GM19025 (cell line): ENCODE measurements around the gene SPINT2.

ENCODE experiments used
- ATAC-seq: cut with Tn5 transposase; IDR thresholded peaks from one replicate; pipeline ENCODE4 v1.9.1; 2021; ENCODE audit warnings: mild to moderate bottlenecking, low read depth, moderate library complexity; ENCODE audit not compliant: unreplicated experiment

Gene SPINT2

DNA sequence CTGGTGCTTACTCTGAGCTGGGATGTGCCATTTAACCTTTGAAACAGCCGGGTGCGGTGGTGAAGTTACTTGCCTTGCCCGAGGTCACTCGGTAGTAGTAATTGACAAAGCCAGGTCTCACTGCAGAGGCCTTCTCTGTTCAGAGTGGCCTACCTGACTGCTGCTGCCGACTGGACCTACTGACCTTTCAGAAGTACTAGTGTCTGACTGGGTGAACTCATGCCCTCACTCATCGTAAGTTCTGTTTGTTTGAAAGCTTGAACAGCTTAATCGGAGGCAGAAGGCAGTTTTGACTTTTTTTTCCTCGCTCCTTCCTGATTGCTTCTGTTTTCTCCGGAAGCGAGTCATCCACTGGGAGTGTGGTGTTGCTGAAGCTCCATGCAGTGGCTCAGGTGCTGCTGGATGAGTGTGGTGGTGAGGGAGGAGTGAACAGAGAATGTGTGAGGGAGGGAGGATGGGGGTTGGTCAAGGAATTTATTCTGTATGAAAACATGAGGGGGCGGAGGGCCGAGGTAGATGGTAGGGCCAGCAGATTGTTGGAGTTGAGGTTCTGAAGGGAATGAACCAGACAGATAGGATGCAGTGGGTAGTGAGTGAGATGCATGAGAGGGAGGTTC, 2.7 kb downstream of the SPINT2 start:
- ATAC-seq: no peak

DNA sequence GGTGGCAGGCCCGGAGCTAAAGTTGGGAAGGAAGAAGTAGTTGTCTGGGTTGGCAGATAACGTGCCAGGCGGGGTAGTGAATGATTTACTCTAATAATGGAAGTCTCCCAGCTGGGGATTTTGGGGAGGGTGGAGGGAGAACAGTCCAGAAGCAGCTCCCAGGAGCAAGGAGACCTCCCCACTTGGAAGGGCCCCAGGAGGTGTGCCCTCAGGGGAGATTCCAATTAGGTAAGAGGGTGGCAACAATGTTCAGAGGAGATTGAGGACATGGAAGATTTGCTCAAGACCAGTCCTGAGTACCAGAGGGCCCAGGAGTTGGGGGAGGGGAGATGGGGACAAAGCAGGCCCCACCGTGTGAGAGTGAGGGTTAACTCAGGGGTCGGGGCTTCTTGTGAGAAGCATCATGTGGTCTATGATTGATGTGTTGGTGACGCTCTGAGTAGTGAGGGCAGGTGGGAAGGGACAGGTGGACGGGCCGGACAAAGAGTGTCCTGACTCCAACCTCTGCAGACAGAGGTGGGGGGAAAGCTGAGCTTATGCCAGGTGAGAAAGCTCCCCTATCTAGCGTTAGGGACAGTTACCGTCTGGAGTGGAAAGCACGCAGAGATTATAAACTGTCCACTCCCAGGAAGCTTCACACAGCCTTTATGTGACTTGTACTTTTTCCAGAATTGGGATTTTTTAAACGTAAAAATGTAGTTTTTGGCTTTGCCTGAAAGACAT, 3.5 kb downstream of the SPINT2 start:
- no peak for ATAC-seq

DNA sequence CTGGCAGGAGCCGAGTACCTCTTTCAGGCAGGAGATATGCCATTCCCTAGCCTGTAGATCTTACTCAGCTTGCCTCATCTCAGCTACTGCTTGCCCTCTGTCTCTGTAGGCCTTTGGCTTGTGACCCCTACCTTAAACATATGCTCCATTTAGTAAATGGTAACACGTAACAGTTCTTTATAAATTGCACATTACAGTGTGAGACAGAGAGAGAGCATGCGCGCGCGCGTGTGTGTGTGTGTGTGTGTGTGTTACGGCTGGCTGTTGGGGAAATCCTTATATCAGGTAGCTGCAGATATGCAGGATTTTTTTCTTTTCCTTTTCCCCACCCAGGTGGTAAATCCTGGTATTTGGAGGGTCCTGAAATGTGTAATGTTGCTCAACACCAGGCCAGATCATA, 4.2 kb downstream of the SPINT2 start:
- no peak for ATAC-seq

DNA sequence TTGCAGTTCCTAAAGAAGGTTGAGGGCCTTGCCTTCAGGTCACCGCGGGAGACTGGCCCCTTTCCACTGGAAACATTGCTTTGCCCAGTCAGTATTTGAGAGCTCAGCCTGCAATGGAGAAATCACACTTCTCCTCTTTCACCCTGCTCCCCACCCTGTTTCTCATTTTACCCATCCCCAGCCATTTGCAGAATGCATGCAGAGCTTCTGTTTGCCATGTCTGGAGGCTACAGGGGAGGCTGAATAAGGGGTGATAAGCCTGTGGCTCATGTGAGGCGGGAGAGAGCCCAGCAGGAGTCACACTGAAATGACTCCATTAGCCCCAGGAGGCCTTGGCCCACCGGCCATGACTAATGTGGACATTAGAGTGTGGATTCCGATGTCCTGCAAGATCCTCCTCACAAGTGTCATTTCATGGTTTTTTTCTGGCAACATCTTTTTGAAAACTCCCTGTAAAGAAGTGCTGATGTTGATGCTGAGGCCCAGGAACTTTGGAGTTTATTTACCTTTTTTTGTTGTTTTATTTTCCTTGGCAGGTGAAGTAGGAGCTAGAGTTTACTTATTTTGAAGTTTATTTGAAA, 6.3 kb downstream of the SPINT2 start:
- ATAC-seq: no peak

DNA sequence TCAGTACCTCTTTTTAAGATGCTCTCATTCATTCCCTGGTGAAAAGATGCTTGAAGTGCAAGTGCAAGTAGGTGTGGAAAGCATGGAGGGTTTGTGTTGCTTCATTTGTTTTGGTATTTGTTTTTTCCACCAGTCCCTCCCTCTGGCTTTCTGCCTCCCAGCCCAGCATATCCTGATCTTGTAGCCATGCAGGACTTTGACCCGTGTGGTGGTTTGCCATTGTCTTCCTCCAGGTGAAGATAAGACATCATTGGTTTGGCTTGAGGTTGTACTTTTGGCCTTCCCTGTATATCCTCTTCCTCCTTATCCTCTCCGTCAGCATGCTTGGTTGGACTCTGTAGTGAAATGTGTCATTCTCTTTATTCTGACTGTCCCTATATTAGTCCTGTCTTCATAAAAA, 9.1 kb downstream of the SPINT2 start:
- ATAC-seq: no peak

DNA sequence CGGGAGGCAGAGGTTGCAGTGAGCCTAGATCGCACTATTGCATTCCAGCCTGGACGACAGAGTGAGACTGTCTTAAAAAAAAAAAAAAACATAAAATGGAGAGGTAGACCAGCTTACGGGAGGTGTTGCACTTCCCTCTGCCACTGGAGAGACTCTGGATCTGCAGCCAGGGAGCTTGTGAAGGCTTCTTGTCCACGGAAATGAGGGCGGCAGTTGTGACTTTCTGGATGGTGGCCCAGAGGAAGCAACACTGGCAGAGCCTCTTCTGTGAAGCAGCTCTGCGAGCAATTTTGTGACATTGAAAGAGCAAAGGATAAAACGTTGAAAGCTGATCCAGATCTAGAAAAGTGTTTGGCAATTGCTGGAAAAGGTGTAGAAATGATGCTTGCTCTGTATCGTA, 10.4 kb downstream of the SPINT2 start:
- no peak for ATAC-seq

DNA sequence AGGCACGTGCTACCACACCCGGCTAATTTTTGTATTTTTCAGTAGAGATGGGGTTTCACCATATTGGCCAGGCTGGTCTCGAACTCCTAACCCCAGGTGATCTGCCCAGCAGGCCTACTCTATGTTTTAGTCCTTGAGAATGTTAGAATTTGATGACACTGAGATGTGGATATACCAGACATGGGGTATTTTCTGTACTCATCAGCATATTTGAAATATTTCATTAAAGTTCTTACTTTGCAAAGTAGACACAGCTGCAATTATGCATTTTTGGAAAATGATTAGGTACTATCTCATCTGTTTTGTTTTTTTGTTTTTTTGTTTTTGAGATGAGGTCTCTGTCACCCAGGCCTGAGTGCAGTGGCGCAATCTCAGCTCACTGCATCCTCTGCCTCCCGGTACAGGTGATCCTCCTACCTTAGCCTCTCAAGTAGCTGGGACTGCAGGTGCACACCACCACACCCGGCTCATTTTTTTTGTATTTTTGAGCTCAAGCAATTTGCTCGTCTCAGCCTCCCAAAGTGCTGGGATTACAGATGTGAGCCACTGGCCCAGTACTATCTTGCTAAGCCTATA, 12.7 kb downstream of the SPINT2 start:
- ATAC-seq: no peak

DNA sequence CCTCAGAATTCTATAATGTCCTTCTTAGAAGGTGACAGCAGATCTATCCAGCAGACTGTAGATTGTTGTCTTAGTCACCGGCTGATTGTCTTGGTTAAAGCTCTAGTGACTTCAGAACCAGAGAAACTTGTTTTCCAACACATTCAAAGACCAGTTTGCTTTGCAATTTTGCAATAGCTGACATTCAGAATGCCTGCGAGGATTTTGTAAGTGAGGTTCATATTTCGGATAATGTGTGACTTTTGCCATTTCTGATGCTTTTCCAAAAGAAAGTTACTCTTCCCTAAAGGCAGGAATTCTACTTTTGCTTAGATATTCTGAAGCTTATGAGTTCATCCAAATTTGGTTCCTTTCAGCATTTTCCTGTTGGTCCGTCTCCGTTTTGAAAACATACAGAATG, 13.2 kb downstream of the SPINT2 start:
- ATAC-seq: no peak

DNA sequence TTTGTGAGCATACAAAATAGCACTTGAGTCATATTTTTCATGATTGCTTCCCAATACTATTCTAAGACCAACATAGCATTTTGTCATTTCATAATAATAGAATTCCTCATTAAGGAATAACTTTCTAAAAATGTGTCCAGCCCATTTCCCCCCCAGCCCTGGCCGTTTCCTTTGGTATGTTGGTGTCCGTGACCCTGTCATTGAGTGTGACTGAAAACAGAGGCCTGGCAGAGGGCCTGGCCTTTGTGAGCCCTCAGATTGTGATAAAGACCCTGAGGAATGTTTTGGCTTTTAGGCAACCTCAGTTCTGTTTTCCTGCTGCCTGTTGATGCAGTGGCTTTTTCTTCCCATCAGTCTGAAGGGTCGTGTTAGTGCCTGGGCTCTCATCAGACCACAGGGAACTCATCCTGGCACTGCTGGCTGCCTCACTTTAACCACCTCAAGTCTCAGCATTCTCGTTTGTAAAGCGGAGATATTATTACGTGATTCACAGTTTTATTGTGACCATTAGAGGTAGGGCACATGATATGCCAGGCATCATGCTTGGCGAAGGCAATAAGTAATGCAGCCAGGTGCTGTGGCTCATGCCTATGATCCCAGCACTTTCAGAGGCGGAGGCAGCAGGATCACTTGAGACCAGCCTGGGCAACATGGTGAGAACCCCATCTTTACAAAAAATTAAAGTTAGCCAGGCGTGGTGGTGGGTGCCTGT, 13.8 kb downstream of the SPINT2 start:
- no peak for ATAC-seq

DNA sequence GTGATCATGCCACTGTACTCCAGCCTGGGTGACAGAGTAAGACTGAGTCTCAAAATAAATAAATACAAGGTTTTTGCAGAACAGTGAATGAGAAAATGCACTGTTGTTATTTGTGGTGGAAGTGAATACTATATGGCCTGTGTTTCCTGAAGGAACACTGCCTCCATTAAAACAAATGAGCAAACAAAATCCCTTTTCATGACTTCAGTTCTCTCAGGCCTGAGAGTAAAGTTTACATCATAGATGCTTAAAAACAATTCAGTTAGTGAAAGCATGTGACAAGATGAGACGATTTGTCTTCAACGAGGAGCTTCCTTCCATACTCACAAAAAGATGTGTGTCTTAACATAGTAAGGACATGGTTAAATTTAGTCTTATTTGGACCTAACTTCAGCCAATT, 14.4 kb downstream of the SPINT2 start:
- no peak for ATAC-seq

DNA sequence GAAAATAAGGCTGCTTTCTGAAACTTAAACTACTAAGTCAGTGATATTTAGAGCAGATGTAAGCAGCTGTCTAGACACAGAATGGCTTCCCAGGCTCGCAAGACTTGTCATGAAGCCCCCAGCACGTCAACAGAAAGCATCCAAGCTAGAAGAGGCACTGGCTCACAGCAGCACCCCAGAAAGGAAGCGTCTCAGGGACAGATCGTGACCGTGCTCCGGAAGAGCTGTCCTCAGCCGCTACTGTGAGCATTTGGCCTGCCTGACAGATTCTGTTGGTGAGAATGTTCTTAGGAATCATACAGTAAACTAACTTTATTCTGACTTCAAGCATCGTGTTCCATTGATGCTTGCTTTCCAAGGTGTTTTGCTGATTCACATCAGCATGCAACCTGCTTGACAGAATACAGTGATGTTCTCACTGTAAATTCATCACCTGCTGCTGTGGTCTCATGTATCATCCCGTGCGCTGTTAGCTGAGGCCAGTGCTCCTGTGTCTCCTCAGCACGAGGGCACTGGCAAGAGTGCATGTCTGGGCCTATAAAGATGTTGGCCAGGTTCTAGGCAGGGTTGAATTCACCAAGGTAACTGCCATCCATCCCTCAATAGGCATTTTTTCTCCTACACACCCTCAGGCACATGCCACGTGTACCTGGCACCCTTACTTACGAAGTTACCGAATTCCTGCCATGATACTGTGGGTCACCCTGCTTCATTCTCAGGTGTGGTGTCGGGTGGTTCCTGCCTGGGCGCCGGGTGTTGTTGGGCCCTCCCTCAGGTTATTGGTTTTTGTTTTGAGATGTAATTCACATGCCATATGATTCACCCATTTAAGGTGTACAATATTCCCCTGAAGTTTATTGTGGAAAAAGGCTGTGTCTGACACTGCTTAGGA, 15.9 kb downstream of the SPINT2 start:
- no peak for ATAC-seq

DNA sequence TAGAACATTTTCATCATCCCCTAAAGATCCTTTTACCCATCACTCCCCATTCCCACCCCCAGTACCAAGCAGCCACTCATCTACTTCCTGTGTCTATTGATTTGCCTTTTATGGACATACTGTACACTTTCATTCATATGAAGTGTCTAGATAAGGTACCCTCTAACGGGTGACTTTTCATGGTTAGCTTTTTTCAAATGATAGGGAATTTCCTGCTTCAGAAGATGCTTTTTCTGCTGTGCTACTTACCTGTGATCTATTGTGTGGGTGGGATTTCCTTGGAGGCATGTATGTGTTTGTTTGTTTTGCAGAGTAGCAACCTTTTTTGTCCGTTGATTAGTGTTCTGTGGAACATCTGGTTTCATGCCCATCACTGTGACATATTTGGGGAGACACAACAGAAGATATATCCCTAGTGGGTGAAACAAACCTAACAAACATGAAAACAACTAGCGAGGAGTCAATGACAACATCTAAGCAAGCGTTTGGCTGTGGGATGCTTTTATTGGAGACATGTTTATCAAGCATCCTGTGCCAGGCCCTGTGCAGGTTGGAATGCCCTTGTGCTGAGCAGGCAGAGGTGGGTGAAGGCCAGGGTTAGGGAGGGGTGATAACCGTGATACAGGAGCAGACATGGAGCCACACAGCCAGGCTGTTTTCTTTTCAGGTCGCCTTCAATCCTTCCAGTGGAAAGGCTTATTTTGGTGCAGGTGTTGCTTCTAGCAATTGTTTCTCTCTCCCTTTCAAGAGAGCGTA, 17.6 kb downstream of the SPINT2 start:
- no peak for ATAC-seq

DNA sequence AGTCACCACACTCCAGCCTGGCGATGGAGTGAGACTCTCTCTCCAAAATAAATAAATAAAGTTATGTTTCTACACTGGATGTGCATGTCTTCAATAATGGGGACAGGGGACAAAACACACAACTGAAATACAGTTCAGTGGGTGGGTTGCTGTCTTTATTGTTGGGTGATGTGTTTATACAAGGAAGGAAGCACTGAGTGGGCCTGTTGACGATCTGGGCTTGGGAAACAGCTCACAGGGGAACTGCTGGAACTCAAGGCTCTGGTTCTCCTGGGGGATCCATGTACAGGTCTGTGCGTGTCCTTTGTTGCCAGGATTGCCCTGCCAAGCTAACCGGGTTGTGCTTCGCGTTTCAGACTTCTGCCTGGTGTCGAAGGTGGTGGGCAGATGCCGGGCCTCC, 18.9 kb downstream of the SPINT2 start:
- ATAC-seq: no peak

DNA sequence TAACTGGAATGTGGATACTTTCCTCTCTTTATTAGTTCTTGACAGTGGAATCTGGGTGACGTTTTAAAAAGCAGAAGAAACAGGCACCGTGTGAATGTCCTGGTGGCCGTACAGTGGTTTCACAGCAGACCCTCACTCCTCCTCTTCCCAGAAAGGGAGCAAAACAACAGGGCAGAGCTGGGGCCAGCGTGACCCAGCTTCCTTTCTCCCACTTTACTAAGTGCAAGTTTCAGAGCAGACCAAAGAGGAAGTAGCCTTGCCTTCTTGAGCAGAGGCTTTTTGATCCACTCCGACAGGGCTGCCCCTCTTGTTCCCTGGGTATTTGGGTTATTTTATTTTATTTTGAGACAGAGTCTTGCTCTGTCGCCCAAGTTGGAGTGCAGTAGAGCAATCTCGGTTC, 20.0 kb downstream of the SPINT2 start:
- no peak for ATAC-seq

DNA sequence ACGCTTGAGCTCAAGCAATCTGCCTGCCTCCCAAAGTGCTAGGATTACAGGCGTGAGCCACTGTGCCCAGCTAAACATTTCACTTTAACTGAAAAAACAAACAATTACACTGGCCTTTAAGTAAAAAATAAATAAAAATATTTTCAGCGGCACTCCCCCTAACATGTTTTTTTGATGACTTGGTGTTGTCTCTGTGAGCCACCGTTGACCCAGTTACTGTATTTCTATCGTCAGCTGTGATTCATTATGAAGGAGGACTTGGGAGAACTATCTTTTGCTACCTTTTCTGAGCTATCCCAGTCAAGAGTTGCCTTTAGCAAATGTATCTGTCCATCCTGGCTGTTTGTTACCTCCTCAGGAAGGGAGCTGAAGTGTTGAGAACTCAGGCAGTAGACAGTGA, 21.2 kb downstream of the SPINT2 start:
- no peak for ATAC-seq

DNA sequence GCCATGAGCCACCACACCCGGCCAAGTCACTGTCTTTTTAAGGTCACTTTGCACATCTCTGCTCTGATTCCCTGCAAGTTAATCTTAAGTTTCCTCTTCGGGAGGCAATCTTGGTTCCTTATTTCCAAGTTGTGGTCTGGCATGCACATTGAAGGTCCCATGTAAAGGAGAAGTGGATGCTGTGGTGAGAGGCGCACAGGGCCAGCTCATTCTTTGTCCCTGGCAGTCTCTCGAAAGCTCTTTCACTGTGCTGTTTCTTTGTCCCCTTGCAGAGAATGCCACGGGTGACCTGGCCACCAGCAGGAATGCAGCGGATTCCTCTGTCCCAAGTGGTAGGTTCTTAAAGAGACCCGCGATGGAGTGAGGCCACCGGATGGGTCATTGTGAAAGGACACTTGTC, 23.2 kb downstream of the SPINT2 start:
- no peak for ATAC-seq

DNA sequence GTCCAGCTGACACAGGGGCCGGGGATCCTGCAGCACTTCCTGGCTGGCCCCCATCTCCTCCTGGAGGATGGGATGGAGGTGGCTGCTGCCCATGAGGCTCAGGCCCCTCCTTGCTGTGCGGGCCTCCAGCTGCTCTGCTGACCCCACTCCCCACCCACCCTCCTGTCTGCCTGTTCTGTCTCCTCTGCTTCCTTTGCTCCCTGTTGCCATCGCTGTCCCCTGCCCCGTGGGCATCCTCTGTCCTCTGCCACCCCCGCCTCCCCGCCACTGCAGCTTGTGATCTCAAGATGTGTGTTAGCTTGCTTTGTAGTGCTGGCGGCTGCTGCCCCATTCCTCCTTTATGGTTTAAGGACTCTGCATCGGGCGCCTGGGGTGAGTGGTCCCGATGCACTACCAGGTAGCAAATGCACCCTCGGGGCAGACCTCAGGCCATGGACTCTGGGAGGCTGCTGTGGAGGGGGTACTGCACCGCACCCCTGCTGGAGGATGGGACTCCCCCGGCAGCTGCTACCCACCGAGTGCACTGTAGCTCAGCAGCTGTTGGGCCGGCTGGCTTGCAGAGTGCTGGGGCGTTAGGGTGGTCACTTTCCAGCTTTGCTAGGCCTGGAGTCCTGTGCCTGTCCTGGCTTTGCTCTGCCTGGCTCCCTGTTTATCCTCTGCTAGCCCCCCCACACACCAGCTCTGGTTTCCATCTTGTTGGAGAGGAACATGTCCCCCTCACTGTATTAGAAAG, 23.9 kb downstream of the SPINT2 start:
- no peak for ATAC-seq

DNA sequence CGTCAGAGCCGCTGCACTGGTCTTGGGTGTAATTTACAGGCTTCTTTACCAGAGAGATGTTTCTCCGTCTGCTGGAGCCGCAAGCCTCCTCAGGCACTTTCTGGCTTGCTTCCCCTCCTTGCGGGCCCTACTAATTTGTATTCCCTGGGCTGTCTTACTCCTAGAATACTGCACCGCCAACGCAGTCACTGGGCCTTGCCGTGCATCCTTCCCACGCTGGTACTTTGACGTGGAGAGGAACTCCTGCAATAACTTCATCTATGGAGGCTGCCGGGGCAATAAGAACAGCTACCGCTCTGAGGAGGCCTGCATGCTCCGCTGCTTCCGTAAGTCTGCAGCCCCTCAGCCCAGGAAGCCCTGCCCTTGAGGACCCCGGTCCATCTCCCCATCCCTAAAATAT, 25.6 kb downstream of the SPINT2 start:
- ATAC-seq: no peak

DNA sequence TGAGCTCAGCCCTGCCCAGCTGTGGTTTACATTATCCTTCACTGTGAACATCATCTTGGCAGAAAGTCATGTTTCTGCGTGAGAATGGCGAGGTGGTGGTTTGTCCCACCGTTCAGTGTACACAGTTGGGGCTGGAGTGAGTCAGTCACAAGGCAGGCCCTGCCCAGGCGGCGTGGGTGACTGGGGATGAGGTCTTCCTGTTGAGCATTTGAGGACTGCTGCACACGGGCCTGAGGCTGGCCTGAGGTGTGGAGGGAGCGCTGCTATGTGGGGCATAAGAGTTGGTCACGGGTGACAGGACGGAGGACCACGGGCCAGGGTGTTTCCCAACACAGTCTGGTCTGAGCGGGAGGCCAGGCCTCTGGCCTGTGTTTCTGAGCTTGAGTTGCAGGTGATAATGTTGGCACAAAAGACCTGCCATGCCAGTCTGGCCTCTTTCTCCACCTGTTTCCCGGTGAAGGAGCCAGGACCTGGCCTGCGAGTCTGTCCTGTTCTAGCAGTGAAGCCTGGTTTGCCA, 26.3 kb downstream of the SPINT2 start:
- ATAC-seq: no peak
